GM23338 (cell line): ENCODE results near the gene KIAA1217. TPM values are rescaled to one million over a fixed set of nuclear protein-coding genes. Genes with fewer than 3 reads are reported as not detected.

Experiments
- ATAC-seq: fragments of 200-7000 bp; cut with Tn5 transposase; 3 replicates; pipeline ENCODE4 v1.9.1; 2020
- DNase-seq: peaks from one replicate; pipeline ENCODE4 v3.0.0-alpha.2; 2015; ENCODE audit warnings: low spot score
- H2AFZ ChIP-seq: fragments of 200-600 bp; sonication (generic); 2 replicates; pipeline ENCODE4 v1.8.0; 2016; ENCODE audit warnings: antibody characterized with exemption, mild to moderate bottlenecking, moderate library complexity
- H3F3A ChIP-seq: fragments of 200-600 bp; sonication (generic); replicated peaks from 2 replicates; pipeline ENCODE4 v1.8.0; 2017; ENCODE audit warnings: antibody characterized with exemption, mixed run types, low read depth
- H3K27ac ChIP-seq: fragments of 200-600 bp; sonication (generic); 2 replicates; pipeline ENCODE4 v1.6.1; 2016; ENCODE audit warnings: low read depth
- H3K27me3 ChIP-seq: fragments of 200-600 bp; sonication (generic); 2 replicates; pipeline ENCODE4 v1.8.0; 2016; ENCODE audit warnings: mild to moderate bottlenecking, mixed run types, moderate library complexity; ENCODE audit not compliant: insufficient read depth
- H3K36me3 ChIP-seq: fragments of 200-600 bp; sonication (generic); 2 replicates; pipeline ENCODE4 v1.8.0; 2016; ENCODE audit warnings: mild to moderate bottlenecking; ENCODE audit not compliant: insufficient read depth
- H3K4me1 ChIP-seq: fragments of 200-600 bp; sonication (generic); 2 replicates; pipeline ENCODE4 v1.8.0; 2016; ENCODE audit warnings: mild to moderate bottlenecking, moderate library complexity; ENCODE audit not compliant: insufficient read depth
- H3K4me2 ChIP-seq: fragments of 200-600 bp; sonication (generic); 2 replicates; pipeline ENCODE4 v1.7.1; 2017; ENCODE audit warnings: mixed run types
- H3K4me3 ChIP-seq: fragments of 200-600 bp; sonication (generic); 2 replicates; pipeline ENCODE4 v1.6.1; 2016; ENCODE audit warnings: mixed run types
- H3K79me2 ChIP-seq: fragments of 200-600 bp; sonication (generic); replicated peaks from 2 replicates; pipeline ENCODE4 v1.8.0; 2017; ENCODE audit warnings: mild to moderate bottlenecking; ENCODE audit not compliant: insufficient read depth
- H3K9me2 ChIP-seq: fragments of 200-600 bp; sonication (generic); 2 replicates; pipeline ENCODE4 v1.8.0; 2017; ENCODE audit not compliant: insufficient read depth
- H4K20me1 ChIP-seq: fragments of 200-600 bp; sonication (generic); replicated peaks from 2 replicates; pipeline ENCODE4 v1.8.0; 2017; ENCODE audit warnings: mild to moderate bottlenecking; ENCODE audit not compliant: insufficient read depth
- H3K27ac Mint-ChIP-seq: 2 replicates; pipeline ENCODE4 v1.8.0; 2020; ENCODE audit warnings: inconsistent platforms, mild to moderate bottlenecking, moderate library complexity, mixed read lengths
- H3K27me3 Mint-ChIP-seq: 3 replicates; pipeline ENCODE4 v1.8.0; 2022; ENCODE audit warnings: low read depth, mild to moderate bottlenecking, moderate library complexity, mixed read lengths, inconsistent platforms; ENCODE audit not compliant: insufficient read depth, poor library complexity
- H3K36me3 Mint-ChIP-seq: 3 replicates; pipeline ENCODE4 v1.8.0; 2021; ENCODE audit warnings: low read depth, mild to moderate bottlenecking, inconsistent platforms, moderate library complexity, mixed read lengths
- H3K4me1 Mint-ChIP-seq: 3 replicates; pipeline ENCODE4 v1.8.0; 2020; ENCODE audit warnings: mild to moderate bottlenecking, inconsistent platforms, mixed read lengths
- H3K4me3 Mint-ChIP-seq: 3 replicates; pipeline ENCODE4 v1.8.0; 2021; ENCODE audit warnings: moderate library complexity, mild to moderate bottlenecking, inconsistent platforms, mixed read lengths
- H3K9me3 Mint-ChIP-seq: 3 replicates; pipeline ENCODE4 v1.8.0; 2020; ENCODE audit warnings: moderate library complexity, mild to moderate bottlenecking, inconsistent platforms, mixed read lengths
- CREB1 ChIP-seq: fragments of 250-450 bp; sonication (Bioruptor Pico); IDR thresholded peaks from 2 replicates; pipeline ENCODE4 v1.5.0; 2020; ENCODE audit warnings: low read depth, mild to moderate bottlenecking, moderate library complexity
- CTCF ChIP-seq, 2 experiments: fragments of 200-600 bp in 1 of 2; sonication (generic) in 1 of 2; conservative IDR thresholded peaks; 2 replicates each; pipeline versions ENCODE4 v1.5.1 to v1.6.1; 2016 to 2017; ENCODE audit warnings: antibody characterized with exemption in 2 of 2, low read depth in 2 of 2, mild to moderate bottlenecking in 2 of 2, moderate library complexity in 1 of 2
- ETS1 ChIP-seq: IDR thresholded peaks from 2 replicates; pipeline ENCODE4 v1.6.1; 2016; ENCODE audit warnings: antibody characterized with exemption
- EZH2 ChIP-seq: fragments of 200-600 bp; sonication (generic); IDR thresholded peaks from one replicate; pipeline ENCODE4 v1.8.0; 2017; ENCODE audit warnings: antibody characterized with exemption, mild to moderate bottlenecking, low read depth; ENCODE audit not compliant: unreplicated experiment
- EZH2phosphoT487 ChIP-seq: fragments of 200-600 bp; sonication (generic); IDR thresholded peaks from one replicate; pipeline ENCODE4 v1.8.1; 2018; ENCODE audit warnings: antibody characterized with exemption; ENCODE audit not compliant: unreplicated experiment
- JUNB ChIP-seq: IDR thresholded peaks from one replicate; pipeline ENCODE4 v1.6.1; 2016; ENCODE audit warnings: antibody characterized with exemption; ENCODE audit not compliant: unreplicated experiment
- NANOG ChIP-seq: IDR thresholded peaks from 2 replicates; pipeline ENCODE4 v1.6.1; 2016; ENCODE audit warnings: antibody characterized with exemption, borderline replicate concordance
- POLR2AphosphoS5 ChIP-seq: IDR thresholded peaks from 2 replicates; pipeline ENCODE4 v1.6.1; 2016; ENCODE audit warnings: antibody characterized with exemption, low read depth
- REST ChIP-seq: IDR thresholded peaks from one replicate; pipeline ENCODE4 v1.6.1; 2018; ENCODE audit warnings: antibody characterized with exemption; ENCODE audit not compliant: unreplicated experiment
- STAT1 ChIP-seq: IDR thresholded peaks from one replicate; pipeline ENCODE4 v1.6.1; 2016; ENCODE audit warnings: antibody characterized with exemption; ENCODE audit not compliant: unreplicated experiment
- ZNF114 ChIP-seq: fragments of 250-450 bp; sonication (Bioruptor Pico); IDR thresholded peaks from 2 replicates; pipeline ENCODE4 v1.5.0; 2020; ENCODE audit warnings: mild to moderate bottlenecking, moderate library complexity
- ZNF331 ChIP-seq: fragments of 250-450 bp; sonication (Bioruptor Pico); IDR thresholded peaks from 2 replicates; pipeline ENCODE4 v1.5.0; 2020; ENCODE audit warnings: low read depth, mild to moderate bottlenecking, moderate library complexity
- ZNF462 ChIP-seq: fragments of 250-450 bp; sonication (Bioruptor Pico); IDR thresholded peaks from 2 replicates; pipeline ENCODE4 v1.5.0; 2020; ENCODE audit warnings: mild to moderate bottlenecking, moderate library complexity
- polyA plus RNA-seq: library from polyadenylated mRNA; unstranded; fragments of >200 nt; fragmentation: Nextera tagmentation; extraction: Ambion mirVana; gene quantifications from 2 replicates; pipeline ENCODE4 v1.2.1, GENCODE V29; 2016
- total RNA-seq: library from RNA; depleted of rRNA; stranded (reverse); fragments of >200 nt; shearing (Covaris generic); gene quantifications from 2 replicates; pipeline ENCODE4 v1.2.3, GENCODE V29; 2014

The KIAA1217 gene
- total and polyA plus RNA-seq, 2 experiments from 2014 or later, result 6.4 to 9.1 TPM

- Histone ChIP-seq H3K9me2 (no peaks in the 10 kb centered on the region), H3K4me1 (peaks cover 7% of the 10 kb centered on the region; the same call in 1 of the 2 replicates), H3F3A (no peaks in the 10 kb centered on the region), H4K20me1 (no peaks in the 10 kb centered on the region), H3K27me3 (no peaks in the 10 kb centered on the region), H3K4me2 (no peak overlapping the region), H2AFZ (no peak overlapping the region), H3K36me3 (no peaks in the 10 kb centered on the region), H3K27ac (no peak overlapping the region), H3K79me2 (peaks cover 4% of the 10 kb centered on the region), H3K4me3 (no peak overlapping the region)
- no peak overlapping the region for H3K4me3 Mint-ChIP-seq
- TF ChIP-seq JUNB, result no peak
- no peak for TF ChIP-seq CTCF (conservative IDR thresholded peaks at IDR 0.05; ENCODE audit: low read depth in 2 of 2)
- TF ChIP-seq EZH2, result no peak
- TF ChIP-seq ZNF462 (CRISPR knock-in tag), result no peak
- TF ChIP-seq REST, result no peak
- TF ChIP-seq CREB1 (CRISPR knock-in tag), result no peak
- TF ChIP-seq NANOG, result no peak
- no peak for TF ChIP-seq POLR2AphosphoS5
- no peak for TF ChIP-seq EZH2phosphoT487
- no peak for TF ChIP-seq STAT1
- no peak for TF ChIP-seq ETS1
- TF ChIP-seq ZNF331 (CRISPR knock-in tag), result no peak
- no peak for TF ChIP-seq ZNF114 (CRISPR knock-in tag)
- H3K27me3 Mint-ChIP-seq, result peaks cover 8% of the 10 kb centered on the region
- DNase-seq (no peak), ATAC-seq (no peak)
- H3K36me3 Mint-ChIP-seq, result no peaks in the 10 kb centered on the region
- no peaks in the 10 kb centered on the region for H3K9me3 Mint-ChIP-seq
- no peak overlapping the region for H3K27ac Mint-ChIP-seq
- H3K4me1 Mint-ChIP-seq, result peaks cover 16% of the 10 kb centered on the region
Measured at GRCh38 chr10:24246365-24246764, 37.4 kb downstream of the KIAA1217 start.
